ENCODE data around the gene SMYD4.

SMYD4 gene

GRCh38 chr17:1732241-1732832, 97.4 kb downstream of the SMYD4 start:
- Histone ChIP-seq H3K4me3 (no peak overlapping the region), H3K4me1 (no peaks in the 10 kb centered on the region), H3K36me3 (replicated peaks) (peaks cover 4% of the 10 kb centered on the region; the same call in 1 of the 2 replicates), H3K9me3 (no peaks in the 10 kb centered on the region), H3K27me3 (ENCODE audit: low read depth) (no peaks in the 10 kb centered on the region)
- no peak for DNase-seq (ENCODE audit: low spot score in 2 of 2)
- in situ Hi-C loops (cut with MboI; ENCODE audit: low sequenced_read_pairs): no loop called here

GRCh38 chr17:1731194-1731506, 98.6 kb downstream of the SMYD4 start:
- in situ Hi-C loops (cut with MboI; ENCODE audit: low sequenced_read_pairs): no loop called here
- peaks cover 5% of the 10 kb centered on the region for H3K36me3 ChIP-seq (replicated peaks)

DNA sequence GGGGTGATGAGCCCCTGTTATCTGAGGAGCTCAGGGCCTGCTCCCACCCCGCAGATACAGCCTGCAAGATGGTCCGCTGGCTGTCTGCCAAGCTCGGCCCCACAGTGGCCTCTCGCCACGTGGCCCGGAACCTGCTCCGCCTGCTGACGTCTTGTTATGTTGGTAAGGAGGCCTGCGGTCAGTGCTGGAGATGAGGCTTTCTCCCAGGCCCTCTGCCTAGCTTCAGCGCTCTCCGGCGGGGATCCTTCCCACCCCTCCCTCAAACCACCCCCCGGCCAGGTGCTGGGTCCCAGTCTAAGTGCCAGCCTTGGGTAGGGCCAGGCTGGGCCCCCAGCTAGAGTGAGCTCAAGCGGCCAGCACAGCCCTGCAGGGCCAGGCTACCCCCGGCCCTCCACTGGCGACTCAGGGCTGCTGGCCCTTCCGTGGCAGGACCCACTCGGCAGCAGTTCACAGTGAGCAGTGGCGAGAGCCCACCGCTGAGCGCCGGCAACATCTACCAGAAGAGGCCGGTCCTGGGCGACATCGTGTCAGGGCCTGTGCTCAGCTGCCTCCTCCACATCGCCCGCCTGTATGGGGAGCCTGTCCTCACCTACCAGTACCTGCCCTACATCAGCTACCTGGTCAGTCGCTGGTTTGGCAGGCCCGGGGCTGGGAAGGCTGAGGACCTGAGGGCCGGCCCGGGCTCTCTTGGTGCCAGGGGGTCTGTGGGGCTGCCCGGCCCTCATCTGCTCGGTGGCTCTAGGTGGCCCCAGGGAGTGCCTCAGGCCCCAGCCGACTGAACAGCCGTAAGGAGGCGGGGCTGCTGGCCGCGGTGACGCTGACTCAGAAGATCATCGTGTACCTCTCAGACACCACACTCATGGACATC, 99.1 kb downstream of the SMYD4 start:
- Histone ChIP-seq H3K36me3 (replicated peaks) (peaks cover 8% of the 10 kb centered on the region), H3K27me3 (ENCODE audit: low read depth) (no peaks in the 10 kb centered on the region), H3K9me3 (no peaks in the 10 kb centered on the region), H3K4me1 (no peaks in the 10 kb centered on the region), H3K4me3 (no peak overlapping the region)
- no peak for DNase-seq (ENCODE audit: low spot score in 2 of 2)
- in situ Hi-C loops (cut with MboI; ENCODE audit: low sequenced_read_pairs): no loop called here

More at GRCh38 chr17:1731194-1731506, 98.6 kb downstream of the SMYD4 start:
- H3K9me3 ChIP-seq: no peaks in the 10 kb centered on the region
- H3K4me3 ChIP-seq: no peak overlapping the region
- no peaks in the 10 kb centered on the region for H3K4me1 ChIP-seq
- H3K27me3 ChIP-seq (ENCODE audit: low read depth): no peaks in the 10 kb centered on the region
- DNase-seq (ENCODE audit: low spot score in 2 of 2): no peak

DNA sequence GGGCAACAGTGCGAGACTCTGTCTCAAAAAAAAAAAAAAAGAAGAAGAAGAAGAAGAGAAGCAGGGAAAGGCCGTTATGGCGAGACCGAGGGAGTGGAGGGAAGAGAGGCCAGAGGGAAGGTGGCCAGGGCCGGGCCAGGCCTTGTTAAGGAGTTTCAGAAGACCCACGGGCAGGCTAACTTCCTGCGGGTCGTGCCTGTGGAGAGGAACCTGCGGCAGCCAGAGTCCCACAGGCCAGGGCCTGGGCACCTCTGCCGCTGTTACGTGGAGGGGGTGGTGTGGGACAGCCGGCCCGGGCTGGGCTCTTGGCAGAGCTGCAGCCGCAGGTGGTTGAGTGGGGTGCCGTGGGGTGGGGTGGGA, 99.8 kb downstream of the SMYD4 start:
- in situ Hi-C loops (cut with MboI; ENCODE audit: low sequenced_read_pairs): no loop called here
- peaks cover 8% of the 10 kb centered on the region for H3K36me3 ChIP-seq (replicated peaks)
- H3K27me3 ChIP-seq (ENCODE audit: low read depth): no peaks in the 10 kb centered on the region
- peaks cover 5% of the 10 kb centered on the region; the same call in 1 of the 2 replicates for H3K4me1 ChIP-seq
- no peak overlapping the region for H3K4me3 ChIP-seq
- DNase-seq (ENCODE audit: low spot score in 2 of 2): no peak
- no peaks in the 10 kb centered on the region for H3K9me3 ChIP-seq
